T-helper 17 cell (primary cell): ENCODE results near the gene PDE1A. TPM values are rescaled to one million over a fixed set of nuclear protein-coding genes. Genes with fewer than 3 reads are reported as not detected.

Experiments
- ATAC-seq: fragments of 150-1000 bp; cut with Tn5 transposase; 2 replicates; pipeline ENCODE4 v1.10.0; 2021; ENCODE audit warnings: mild to moderate bottlenecking, moderate library complexity
- DNase-seq, 3 donors: peaks; one replicate each; pipeline versions ENCODE4 v3.0.0 to v3.0.0-alpha.2; 2020 to 2021
- H3K9me3 ChIP-seq: one replicate; pipeline ENCODE4 v1.7.0; 2013; ENCODE audit warnings: low read length, mild to moderate bottlenecking; ENCODE audit not compliant: control insufficient read depth, poor library complexity, severe bottlenecking
- H3K27ac Mint-ChIP-seq: one replicate; pipeline ENCODE4 v1.8.0; 2022; ENCODE audit warnings: mild to moderate bottlenecking, moderate library complexity, mixed read lengths
- H3K27me3 Mint-ChIP-seq: one replicate; pipeline ENCODE4 v1.8.0; 2022; ENCODE audit warnings: mixed read lengths
- H3K36me3 Mint-ChIP-seq: one replicate; pipeline ENCODE4 v1.8.0; 2022; ENCODE audit warnings: low read depth, mixed read lengths
- H3K4me1 Mint-ChIP-seq: one replicate; pipeline ENCODE4 v1.8.0; 2022; ENCODE audit warnings: mild to moderate bottlenecking, mixed read lengths
- H3K4me3 Mint-ChIP-seq: one replicate; pipeline ENCODE4 v1.8.0; 2022; ENCODE audit warnings: mild to moderate bottlenecking, moderate library complexity, mixed read lengths
- total RNA-seq, 4 donors: library from RNA in 2 of 4; stranded (reverse) in 2 of 4; gene quantifications; one replicate each; pipeline ENCODE4 v1.2.3 and lab custom pipeline; 2022 to 2026

PDE1A gene
- total RNA-seq, 2 donors from 2014 or later: not detected

GRCh38 chr2:182319556-182320505 is 107.0 kb downstream of the PDE1A start:
- ATAC-seq (no peak), DNase-seq (no peak)
- H3K27me3 Mint-ChIP-seq: no peaks in the 10 kb centered on the region
- H3K4me3 Mint-ChIP-seq: no peak overlapping the region
- H3K9me3 ChIP-seq: no peaks in the 10 kb centered on the region
- no peak overlapping the region for H3K27ac Mint-ChIP-seq
- H3K36me3 Mint-ChIP-seq: no peaks in the 10 kb centered on the region
- no peaks in the 10 kb centered on the region for H3K4me1 Mint-ChIP-seq

DNA sequence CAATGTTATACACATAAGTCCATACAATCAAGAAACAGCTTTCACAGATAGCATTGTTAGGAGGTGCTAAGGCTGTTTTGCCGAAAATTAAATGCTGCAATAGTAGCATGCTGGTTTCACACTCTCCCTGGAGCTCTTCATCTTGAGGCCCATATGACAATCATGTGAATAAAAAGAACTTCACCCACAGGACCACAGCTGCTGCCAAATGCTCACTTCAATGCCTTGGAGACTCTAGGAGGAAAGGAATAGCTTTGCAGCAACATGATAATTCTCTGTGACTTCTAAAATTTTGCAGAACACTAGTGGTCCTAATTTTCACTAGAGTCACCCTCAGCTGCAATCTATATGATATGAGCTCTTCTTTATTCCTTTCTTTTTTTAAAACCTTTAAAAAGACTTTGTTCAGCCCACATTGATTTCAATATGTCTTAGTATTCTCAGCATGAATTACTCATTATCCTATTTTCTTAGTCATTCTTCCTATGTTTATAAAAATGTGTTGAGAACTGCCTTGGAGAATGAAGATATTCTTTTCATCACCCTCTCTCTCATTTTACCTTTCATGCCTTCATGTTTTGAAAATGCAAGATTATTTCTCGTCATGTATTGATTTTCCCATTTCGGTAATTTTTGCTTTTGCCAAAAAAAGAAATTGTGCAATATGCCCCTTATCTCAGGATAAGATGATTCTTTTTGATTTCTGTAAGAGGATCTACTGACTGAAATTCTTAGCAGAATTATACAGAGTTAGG is 108.2 kb downstream of the PDE1A start:
- ATAC-seq (no peak), DNase-seq (no peak)
- Mint-ChIP-seq H3K27me3 (no peaks in the 10 kb centered on the region), H3K4me3 (no peak overlapping the region), H3K36me3 (no peaks in the 10 kb centered on the region), H3K4me1 (no peaks in the 10 kb centered on the region), H3K27ac (no peak overlapping the region)
- no peaks in the 10 kb centered on the region for H3K9me3 ChIP-seq

DNA sequence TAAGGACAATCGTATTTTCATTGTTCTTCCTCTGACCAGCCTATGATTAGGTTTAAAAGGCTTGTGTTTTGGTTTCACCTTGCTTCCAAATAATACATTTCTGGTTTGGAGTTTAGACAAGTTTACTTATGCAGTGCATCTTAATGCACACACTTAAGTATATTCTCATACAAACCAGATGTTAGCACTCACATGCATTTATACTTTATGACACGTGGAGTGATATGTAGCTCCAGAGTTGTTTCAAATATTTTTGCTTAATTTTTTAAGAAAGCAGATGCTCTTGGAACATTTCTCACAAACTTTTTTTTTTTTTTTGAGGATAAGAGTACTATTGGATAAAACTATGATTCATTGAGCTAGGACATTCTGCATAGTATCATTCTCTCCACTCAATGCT is 109.9 kb downstream of the PDE1A start:
- ATAC-seq (no peak), DNase-seq (no peak)
- H3K4me1 Mint-ChIP-seq: no peaks in the 10 kb centered on the region
- H3K27ac Mint-ChIP-seq: no peak overlapping the region
- H3K27me3 Mint-ChIP-seq: no peaks in the 10 kb centered on the region
- no peaks in the 10 kb centered on the region for H3K9me3 ChIP-seq
- H3K4me3 Mint-ChIP-seq: no peak overlapping the region
- H3K36me3 Mint-ChIP-seq: no peaks in the 10 kb centered on the region

DNA sequence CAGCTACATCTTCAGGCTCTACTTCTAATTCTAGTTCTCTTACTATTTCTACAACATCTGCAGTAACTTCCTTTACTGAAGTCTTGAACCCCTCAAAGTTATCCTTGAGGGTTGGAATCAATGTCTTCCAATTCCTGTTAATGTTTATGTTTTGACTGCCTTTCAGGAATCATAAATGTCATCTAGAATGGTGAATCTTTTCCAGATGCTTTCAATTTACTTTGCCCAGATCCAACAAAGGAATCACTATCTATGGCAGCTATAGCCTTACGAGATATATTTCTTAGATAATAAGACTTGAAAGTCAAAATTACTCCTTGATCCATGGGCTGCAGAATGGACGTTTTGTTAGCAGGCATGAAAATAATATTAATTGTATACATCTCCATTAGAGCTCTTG is 123.9 kb downstream of the PDE1A start:
- H3K27me3 Mint-ChIP-seq: no peaks in the 10 kb centered on the region
- H3K4me3 Mint-ChIP-seq: no peak overlapping the region
- H3K9me3 ChIP-seq: no peaks in the 10 kb centered on the region
- no peak overlapping the region for H3K27ac Mint-ChIP-seq
- DNase-seq (no peak), ATAC-seq (no peak)
- no peaks in the 10 kb centered on the region for H3K36me3 Mint-ChIP-seq
- H3K4me1 Mint-ChIP-seq: no peaks in the 10 kb centered on the region

GRCh38 chr2:182302174-182302573 is 124.7 kb downstream of the PDE1A start:
- no peaks in the 10 kb centered on the region for H3K36me3 Mint-ChIP-seq
- DNase-seq (no peak), ATAC-seq (no peak)
- H3K9me3 ChIP-seq: no peaks in the 10 kb centered on the region
- H3K27ac Mint-ChIP-seq: no peak overlapping the region
- H3K4me1 Mint-ChIP-seq: no peaks in the 10 kb centered on the region
- H3K27me3 Mint-ChIP-seq: no peaks in the 10 kb centered on the region
- no peak overlapping the region for H3K4me3 Mint-ChIP-seq

GRCh38 chr2:182301093-182301492 is 125.7 kb downstream of the PDE1A start:
- DNase-seq (no peak), ATAC-seq (no peak)
- no peaks in the 10 kb centered on the region for H3K9me3 ChIP-seq
- no peaks in the 10 kb centered on the region for H3K4me1 Mint-ChIP-seq
- H3K27me3 Mint-ChIP-seq: no peaks in the 10 kb centered on the region
- no peak overlapping the region for H3K4me3 Mint-ChIP-seq
- H3K27ac Mint-ChIP-seq: no peak overlapping the region
- no peaks in the 10 kb centered on the region for H3K36me3 Mint-ChIP-seq

- H3K4me3 Mint-ChIP-seq: no peak overlapping the region
Measured at GRCh38 chr2:182300608-182301007, 126.2 kb downstream of the PDE1A start.

DNA sequence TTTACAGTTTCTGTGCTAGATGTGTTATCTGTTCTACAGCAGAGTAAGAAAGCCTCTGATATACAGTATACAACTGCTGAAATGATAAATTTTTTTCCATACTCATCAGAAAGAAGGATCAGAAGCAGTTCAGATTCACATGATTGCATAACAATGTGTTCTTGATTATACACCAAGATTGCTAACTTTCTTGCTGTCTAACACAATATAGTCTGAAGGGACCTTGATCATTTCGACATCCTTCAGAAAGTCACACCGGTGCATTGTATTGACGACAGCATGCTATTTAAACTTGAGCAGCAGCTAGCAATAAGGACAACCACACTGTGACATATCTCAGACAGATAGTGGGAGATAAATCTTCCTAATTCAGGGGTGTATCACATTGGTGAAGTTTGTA is 127.2 kb downstream of the PDE1A start:
- no peaks in the 10 kb centered on the region for H3K9me3 ChIP-seq
- no peak for ATAC-seq
- no peak for DNase-seq
- Mint-ChIP-seq H3K4me1 (no peaks in the 10 kb centered on the region), H3K27me3 (no peaks in the 10 kb centered on the region), H3K27ac (no peak overlapping the region), H3K4me3 (no peak overlapping the region), H3K36me3 (no peaks in the 10 kb centered on the region)

More at GRCh38 chr2:182300608-182301007, 126.2 kb downstream of the PDE1A start:
- no peaks in the 10 kb centered on the region for H3K27me3 Mint-ChIP-seq
- H3K9me3 ChIP-seq: no peaks in the 10 kb centered on the region
- DNase-seq (no peak), ATAC-seq (no peak)
- H3K4me1 Mint-ChIP-seq: no peaks in the 10 kb centered on the region
- H3K27ac Mint-ChIP-seq: no peak overlapping the region
- no peaks in the 10 kb centered on the region for H3K36me3 Mint-ChIP-seq

GRCh38 chr2:182298456-182298855 is 128.4 kb downstream of the PDE1A start:
- Mint-ChIP-seq H3K27ac (no peak overlapping the region), H3K36me3 (no peaks in the 10 kb centered on the region), H3K4me3 (no peak overlapping the region), H3K27me3 (no peaks in the 10 kb centered on the region), H3K4me1 (no peaks in the 10 kb centered on the region)
- no peak for ATAC-seq
- H3K9me3 ChIP-seq: no peaks in the 10 kb centered on the region
- no peak for DNase-seq

DNA sequence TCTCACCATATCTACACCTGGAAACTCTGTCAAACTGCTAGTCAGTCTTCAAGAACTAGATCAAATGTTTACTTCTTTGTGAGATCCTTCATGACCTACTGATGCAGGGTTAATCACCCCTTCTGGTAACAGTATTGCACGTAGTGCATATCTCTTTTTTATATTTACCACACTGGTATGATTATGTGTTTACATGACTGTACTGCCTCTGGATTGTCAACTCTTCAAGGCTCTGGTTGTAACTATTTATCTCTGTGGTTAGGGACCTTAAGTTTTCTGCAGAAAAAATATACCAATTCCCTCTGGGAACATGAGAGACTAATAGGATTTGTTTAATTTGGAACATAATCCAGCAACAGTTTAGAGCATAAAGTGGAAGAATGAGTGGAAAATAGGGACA is 135.5 kb downstream of the PDE1A start:
- no peaks in the 10 kb centered on the region for H3K36me3 Mint-ChIP-seq
- no peak overlapping the region for H3K4me3 Mint-ChIP-seq
- ATAC-seq (no peak), DNase-seq (no peak)
- no peaks in the 10 kb centered on the region for H3K4me1 Mint-ChIP-seq
- no peaks in the 10 kb centered on the region for H3K9me3 ChIP-seq
- no peaks in the 10 kb centered on the region for H3K27me3 Mint-ChIP-seq
- H3K27ac Mint-ChIP-seq: no peak overlapping the region

- H3K27ac Mint-ChIP-seq: no peak overlapping the region
- H3K4me3 Mint-ChIP-seq: no peak overlapping the region
- no peaks in the 10 kb centered on the region for H3K36me3 Mint-ChIP-seq
- H3K4me1 Mint-ChIP-seq: no peaks in the 10 kb centered on the region
- ATAC-seq (no peak), DNase-seq (no peak)
- H3K27me3 Mint-ChIP-seq: no peaks in the 10 kb centered on the region
- no peaks in the 10 kb centered on the region for H3K9me3 ChIP-seq
Measured at GRCh38 chr2:182283512-182283911, 143.3 kb downstream of the PDE1A start.

DNA sequence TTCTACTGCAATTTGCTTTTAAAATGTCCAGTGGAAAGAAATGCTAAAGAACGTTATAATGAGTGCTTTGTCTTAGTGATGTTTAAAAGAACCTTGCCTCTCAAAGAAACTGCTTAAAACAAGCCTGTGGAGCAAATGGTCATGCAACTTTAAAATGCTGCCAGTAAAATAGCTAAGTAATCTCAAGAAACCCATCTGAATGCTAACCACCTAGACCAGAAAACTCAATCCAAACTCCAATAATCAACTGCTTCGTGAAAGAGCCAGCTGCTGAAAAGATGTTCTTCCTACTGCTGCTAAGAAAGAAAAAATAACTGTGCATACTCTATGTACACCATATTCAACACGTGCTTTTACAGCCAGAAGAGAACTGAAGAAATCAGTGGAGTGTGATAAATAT is 145.6 kb downstream of the PDE1A start:
- Mint-ChIP-seq H3K27me3 (no peaks in the 10 kb centered on the region), H3K4me1 (no peaks in the 10 kb centered on the region), H3K27ac (no peak overlapping the region), H3K4me3 (no peak overlapping the region), H3K36me3 (no peaks in the 10 kb centered on the region)
- no peak for DNase-seq
- ATAC-seq: no peak
- no peaks in the 10 kb centered on the region for H3K9me3 ChIP-seq

- Mint-ChIP-seq H3K4me3 (no peak overlapping the region), H3K27me3 (no peaks in the 10 kb centered on the region), H3K36me3 (no peaks in the 10 kb centered on the region), H3K27ac (no peak overlapping the region), H3K4me1 (no peaks in the 10 kb centered on the region)
- DNase-seq (no peak), ATAC-seq (no peak)
- H3K9me3 ChIP-seq: no peaks in the 10 kb centered on the region
Measured at GRCh38 chr2:182280118-182280517, 146.7 kb downstream of the PDE1A start.
